Stomach (tissue), 4 donors: ENCODE results near the gene TTLL11.

Source experiments
- CTCF ChIP-seq, 7 experiments: fragments of 450-650 bp in 4 of 7; fragments of 200-600 bp in 3 of 7; sonication (generic) in 3 of 7; IDR thresholded peaks; one replicate each; pipeline ENCODE4 v1.5.1; 2016 to 2019; ENCODE audit warnings: antibody characterized with exemption in 7 of 7, control low read depth in 2 of 7, mild to moderate bottlenecking in 1 of 7
- EP300 ChIP-seq: sonication (generic); formaldehyde crosslinking; IDR thresholded peaks from one replicate; pipeline ENCODE4 v1.6.1; 2017; ENCODE audit warnings: antibody characterized with exemption
- POLR2A ChIP-seq, 4 donors: fragments of 450-650 bp; IDR thresholded peaks; one replicate each; pipeline ENCODE4 v1.6.1; 2016; ENCODE audit warnings: antibody characterized with exemption in 4 of 4, control low read depth in 2 of 4, mild to moderate bottlenecking in 1 of 4, moderate library complexity in 1 of 4
- POLR2AphosphoS5 ChIP-seq, 3 donors: sonication (generic); formaldehyde crosslinking; IDR thresholded peaks; one replicate each; pipeline ENCODE4 v1.6.1; 2016; ENCODE audit warnings: antibody characterized with exemption in 3 of 3

GRCh38 chr9:121976751-121977150 lies 116.4 kb downstream of the TTLL11 start:
- no peak for TF ChIP-seq CTCF (IDR thresholded peaks at IDR 0.05)
- TF ChIP-seq POLR2AphosphoS5 (IDR thresholded peaks at IDR 0.05) = no peak
- no peak for TF ChIP-seq POLR2A (IDR thresholded peaks at IDR 0.05)
- no peak for TF ChIP-seq EP300
